Activated CD8-positive, alpha-beta T cell treated with anti-CD3 and anti-CD28 coated beads for 36 hours (primary cell): Measurements from ENCODE around the gene SLC4A8. TPM values are rescaled to one million over a fixed set of nuclear protein-coding genes. Genes with fewer than 3 reads are reported as not detected.

Experiments
- ATAC-seq: fragments of 200-7000 bp; cut with Tn5 transposase; one replicate; pipeline ENCODE4 v1.10.0; 2021; ENCODE audit warnings: mild to moderate bottlenecking, moderate library complexity
- CTCF ChIA-PET: fragments of 350-600 bp; sonication (Branson Sonifier 250); formaldehyde crosslinking; loops from one replicate; lab custom pipeline; 2021; ENCODE audit warnings: antibody characterized with exemption; lab: Charles Lee
- POLR2A ChIA-PET: fragments of 350-600 bp; sonication (Branson Sonifier 250); formaldehyde crosslinking; loops from one replicate; lab custom pipeline; 2021; ENCODE audit warnings: antibody characterized with exemption; lab: Charles Lee
- DNase-seq: peaks from one replicate; pipeline ENCODE4 v3.0.0-alpha.2; 2020
- H3K27ac Mint-ChIP-seq: one replicate; pipeline ENCODE4 v1.8.0; 2021; ENCODE audit warnings: mild to moderate bottlenecking, mixed read lengths
- H3K27me3 Mint-ChIP-seq: one replicate; pipeline ENCODE4 v1.8.0; 2021; ENCODE audit warnings: mixed read lengths
- H3K36me3 Mint-ChIP-seq: one replicate; pipeline ENCODE4 v1.8.0; 2021; ENCODE audit warnings: low read depth, mixed read lengths
- H3K4me1 Mint-ChIP-seq: one replicate; pipeline ENCODE4 v1.8.0; 2021; ENCODE audit warnings: low read depth, mixed read lengths
- H3K4me3 Mint-ChIP-seq: one replicate; pipeline ENCODE4 v1.8.0; 2021; ENCODE audit warnings: mild to moderate bottlenecking, moderate library complexity, mixed read lengths
- H3K9me3 Mint-ChIP-seq: one replicate; pipeline ENCODE4 v1.8.0; 2021; ENCODE audit warnings: mixed read lengths
- intact Hi-C: fragments of 100-400 bp; cut with micrococcal nuclease; formaldehyde crosslinking; loops from one replicate; pipeline ENCODE4 v1.10.0; 2022
- total RNA-seq, 2 experiments: library from RNA; stranded (reverse); gene quantifications; one replicate each; pipeline ENCODE4 v1.2.3, GENCODE V29; 2021
- TF ChIP-seq, protein P1 (sequence below): fragments of 200-600 bp; IDR thresholded peaks from one replicate; pipeline ENCODE4 v1.8.0; 2022; ENCODE audit warnings: antibody characterized with exemption, mild to moderate bottlenecking

Gene SLC4A8
- total RNA-seq, 2 experiments from 2014 or later, result 1.1 to 2.7 TPM

DNA sequence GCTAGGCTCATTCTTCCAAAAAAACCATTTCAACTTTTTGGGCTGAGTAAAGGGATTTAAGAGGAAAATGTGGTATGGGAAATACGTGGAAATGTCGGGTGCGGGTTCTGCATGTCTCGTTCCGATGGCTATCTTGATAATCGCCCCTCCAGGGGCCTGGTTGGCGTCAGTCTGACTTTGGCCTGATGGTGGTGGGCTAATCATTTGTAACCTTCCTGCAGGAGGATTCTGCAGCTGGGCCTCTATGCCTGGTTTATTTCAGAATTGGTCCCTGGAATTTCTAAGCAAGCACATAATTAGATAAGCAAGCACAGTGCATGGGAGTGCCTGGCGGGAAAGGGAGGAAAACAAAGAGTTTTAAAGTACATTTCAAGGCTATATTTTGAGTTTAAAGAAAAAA is 14.8 kb upstream of the SLC4A8 start:
- no peak overlapping the region for H3K27ac Mint-ChIP-seq
- intact Hi-C loops, result no loop called here

DNA sequence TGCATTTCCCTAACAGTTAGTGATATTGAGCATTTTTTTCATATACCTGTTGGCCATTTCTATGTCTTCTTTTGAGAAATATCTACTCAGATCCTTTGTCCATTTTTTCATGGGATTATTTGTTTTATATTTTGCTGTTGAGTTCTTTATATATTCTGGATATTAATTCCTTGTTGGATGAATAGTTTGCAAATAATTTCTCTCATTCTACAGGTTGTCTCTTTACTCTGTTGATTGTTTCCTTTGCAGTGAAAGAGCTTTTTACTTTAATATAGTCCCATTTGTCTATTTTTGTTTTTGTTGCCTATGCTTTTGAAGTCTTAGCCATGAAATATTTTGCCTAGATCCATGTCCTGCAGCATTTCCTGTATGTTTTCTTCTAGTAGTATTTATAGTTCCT is 11.5 kb upstream of the SLC4A8 start:
- H3K27me3 Mint-ChIP-seq, result peaks cover 2% of the 10 kb centered on the region

More for the DNA sequence above, 14.8 kb upstream of the SLC4A8 start:
- no peaks in the 10 kb centered on the region for H3K27me3 Mint-ChIP-seq
- no peak for DNase-seq
- no peak for ATAC-seq
- H3K9me3 Mint-ChIP-seq, result no peaks in the 10 kb centered on the region
- H3K36me3 Mint-ChIP-seq, result no peaks in the 10 kb centered on the region
- CTCF ChIA-PET, result interaction anchor here (0.8 to 1.5 kb wide), 3 partner anchors 9 to 414 kb away, joined by 3 to 7 read pairs (median 5); no protein-coding TSS in a partner anchor
- peaks cover 7% of the 10 kb centered on the region for H3K4me1 Mint-ChIP-seq
- no peak overlapping the region for H3K4me3 Mint-ChIP-seq
- POLR2A ChIA-PET, result interaction anchor here (1.0 kb wide), 1 partner anchor 40 kb away, joined by 4 read pairs; no protein-coding TSS in a partner anchor
- TF ChIP-seq, protein P1, sequence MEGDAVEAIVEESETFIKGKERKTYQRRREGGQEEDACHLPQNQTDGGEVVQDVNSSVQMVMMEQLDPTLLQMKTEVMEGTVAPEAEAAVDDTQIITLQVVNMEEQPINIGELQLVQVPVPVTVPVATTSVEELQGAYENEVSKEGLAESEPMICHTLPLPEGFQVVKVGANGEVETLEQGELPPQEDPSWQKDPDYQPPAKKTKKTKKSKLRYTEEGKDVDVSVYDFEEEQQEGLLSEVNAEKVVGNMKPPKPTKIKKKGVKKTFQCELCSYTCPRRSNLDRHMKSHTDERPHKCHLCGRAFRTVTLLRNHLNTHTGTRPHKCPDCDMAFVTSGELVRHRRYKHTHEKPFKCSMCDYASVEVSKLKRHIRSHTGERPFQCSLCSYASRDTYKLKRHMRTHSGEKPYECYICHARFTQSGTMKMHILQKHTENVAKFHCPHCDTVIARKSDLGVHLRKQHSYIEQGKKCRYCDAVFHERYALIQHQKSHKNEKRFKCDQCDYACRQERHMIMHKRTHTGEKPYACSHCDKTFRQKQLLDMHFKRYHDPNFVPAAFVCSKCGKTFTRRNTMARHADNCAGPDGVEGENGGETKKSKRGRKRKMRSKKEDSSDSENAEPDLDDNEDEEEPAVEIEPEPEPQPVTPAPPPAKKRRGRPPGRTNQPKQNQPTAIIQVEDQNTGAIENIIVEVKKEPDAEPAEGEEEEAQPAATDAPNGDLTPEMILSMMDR, result no peak

DNA sequence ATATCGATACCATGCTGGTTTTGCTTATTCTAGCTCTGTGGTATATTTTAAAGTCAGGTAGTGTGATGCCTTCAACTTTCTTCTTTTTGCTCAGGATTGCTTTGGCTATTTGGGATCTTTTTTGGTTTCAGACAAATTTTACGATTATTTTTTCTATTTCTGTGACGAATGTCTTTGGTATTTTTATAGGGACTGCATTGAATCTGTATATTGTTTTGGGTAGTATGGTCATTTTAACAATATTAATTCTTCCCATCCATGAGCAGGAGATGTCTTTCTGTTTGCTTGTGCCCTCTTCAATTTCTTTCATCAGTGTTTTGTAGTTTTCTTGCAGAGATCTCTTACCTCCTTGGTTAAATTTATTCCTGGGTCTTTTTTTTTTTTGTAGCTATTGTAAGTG is 10.8 kb upstream of the SLC4A8 start:
- DNase-seq, result no peak
- POLR2A ChIA-PET, result no interaction called here
- no peak overlapping the region for H3K27ac Mint-ChIP-seq
- H3K9me3 Mint-ChIP-seq, result no peaks in the 10 kb centered on the region
- CTCF ChIA-PET, result no interaction called here
- intact Hi-C loops, result no loop called here
- H3K4me3 Mint-ChIP-seq, result no peak overlapping the region
- TF ChIP-seq, protein P1, result no peak
- no peak for ATAC-seq
- peaks cover 2% of the 10 kb centered on the region for H3K27me3 Mint-ChIP-seq
- H3K4me1 Mint-ChIP-seq, result peaks cover 4% of the 10 kb centered on the region
- H3K36me3 Mint-ChIP-seq, result no peaks in the 10 kb centered on the region

More for the DNA sequence above, 11.5 kb upstream of the SLC4A8 start:
- intact Hi-C loops, result no loop called here
- Mint-ChIP-seq H3K27ac (no peak overlapping the region), H3K9me3 (no peaks in the 10 kb centered on the region), H3K4me3 (no peak overlapping the region), H3K4me1 (peaks cover 4% of the 10 kb centered on the region), H3K36me3 (no peaks in the 10 kb centered on the region)
- ATAC-seq (no peak), DNase-seq (no peak)
- POLR2A ChIA-PET, result no interaction called here
- CTCF ChIA-PET, result interaction anchor here (1.8 to 2.4 kb wide), 2 partner anchors 8 to 119 kb away, joined by 6 to 10 read pairs; no protein-coding TSS in a partner anchor
- TF ChIP-seq, protein P1, result no peak

DNA sequence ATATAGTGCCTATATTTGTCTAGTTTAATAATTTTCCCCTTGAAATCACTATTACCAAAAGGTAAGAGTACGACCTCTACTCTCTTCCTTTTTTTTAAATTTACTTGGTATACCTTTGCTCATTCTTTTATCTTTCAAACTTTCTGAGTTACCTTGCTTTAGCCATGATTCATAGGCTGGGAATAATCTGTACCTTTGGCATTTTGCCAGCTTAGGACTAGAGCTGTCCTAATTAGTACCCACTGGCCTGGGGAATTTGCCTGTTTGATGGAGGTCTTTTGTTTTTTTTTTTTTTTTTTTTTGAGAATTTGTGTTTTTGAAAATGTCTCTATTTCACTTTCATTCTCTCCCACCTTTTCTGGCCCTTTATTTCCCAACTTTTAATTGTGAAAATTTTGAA is 8.7 kb upstream of the SLC4A8 start:
- Mint-ChIP-seq H3K4me1 (peaks cover 4% of the 10 kb centered on the region), H3K36me3 (no peaks in the 10 kb centered on the region), H3K4me3 (no peak overlapping the region), H3K27me3 (peaks cover 2% of the 10 kb centered on the region), H3K27ac (no peak overlapping the region), H3K9me3 (no peaks in the 10 kb centered on the region)
- DNase-seq, result no peak
- ChIA-PET POLR2A (no interaction called here), CTCF (interaction anchor here (1.6 to 2.9 kb wide), 2 partner anchors 115 to 116 kb away, joined by 4 to 16 read pairs; no protein-coding TSS in a partner anchor)
- intact Hi-C loops, result no loop called here
- TF ChIP-seq, protein P1, result no peak
- no peak for ATAC-seq

DNA sequence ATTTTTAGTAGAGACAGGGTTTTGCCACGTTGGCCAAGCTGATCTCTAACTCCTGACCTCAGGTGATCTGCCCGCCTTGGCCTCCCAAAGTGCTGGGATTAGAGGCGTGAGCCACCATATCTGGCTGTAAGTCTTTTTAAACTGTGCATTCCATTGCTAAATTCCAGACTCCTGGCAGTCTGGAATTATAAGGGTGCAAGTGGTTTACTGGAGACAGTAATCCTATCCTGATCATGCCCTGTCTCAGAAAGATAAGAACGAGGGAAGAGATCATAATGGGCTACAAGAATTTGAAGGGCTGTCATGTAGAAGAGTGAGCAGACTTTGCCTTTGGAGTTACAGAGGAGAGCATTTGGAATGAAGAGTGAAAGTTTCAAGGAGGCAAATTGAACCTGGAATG is 6.8 kb upstream of the SLC4A8 start:
- Mint-ChIP-seq H3K9me3 (no peaks in the 10 kb centered on the region), H3K4me1 (peaks cover 6% of the 10 kb centered on the region), H3K27me3 (peaks cover 2% of the 10 kb centered on the region), H3K4me3 (no peak overlapping the region), H3K36me3 (no peaks in the 10 kb centered on the region), H3K27ac (no peak overlapping the region)
- intact Hi-C loops, result no loop called here
- DNase-seq, result no peak
- ChIA-PET CTCF (interaction anchor here (1.1 to 8.2 kb wide), 4 partner anchors 43 to 406 kb away, joined by 4 to 170 read pairs (median 14); no protein-coding TSS in a partner anchor), POLR2A (interaction anchor here (2.1 kb wide), 1 partner anchor 114 kb away, joined by 6 read pairs; no protein-coding TSS in a partner anchor)
- ATAC-seq, result no peak
- TF ChIP-seq, protein P1, result no peak
